Stimulated activated naive CD8-positive, alpha-beta T cell treated with anti-CD3 and anti-CD28 coated beads, Interleukin-15, amount 100 ng/mL, for 72 hours (primary cell): Measurements from ENCODE around the gene MTHFD1.

Experiments
- ATAC-seq: fragments of 150-1000 bp; cut with Tn5 transposase; 2 replicates; pipeline ENCODE4 v1.10.0; 2021; ENCODE audit warnings: mild to moderate bottlenecking, moderate library complexity
- DNase-seq, 2 donors: peaks; one replicate each; pipeline ENCODE4 v3.0.0; 2021 to 2022
- H3K27ac Mint-ChIP-seq, 2 donors: one replicate each; pipeline ENCODE4 v1.8.0; 2022; ENCODE audit warnings: mild to moderate bottlenecking in 2 of 2, mixed read lengths in 2 of 2, moderate library complexity in 2 of 2
- H3K27me3 Mint-ChIP-seq: one replicate; pipeline ENCODE4 v1.8.0; 2022; ENCODE audit warnings: mixed read lengths
- H3K4me1 Mint-ChIP-seq: one replicate; pipeline ENCODE4 v1.8.0; 2022; ENCODE audit warnings: mild to moderate bottlenecking, mixed read lengths
- H3K4me3 Mint-ChIP-seq, 2 donors: one replicate each; pipeline ENCODE4 v1.8.0; 2022; ENCODE audit warnings: mild to moderate bottlenecking in 2 of 2, mixed read lengths in 2 of 2, moderate library complexity in 1 of 2
- H3K9me3 Mint-ChIP-seq, 2 donors: one replicate each; pipeline ENCODE4 v1.8.0; 2022; ENCODE audit warnings: mixed read lengths in 2 of 2

MTHFD1 gene

GRCh38 chr14:64507376-64508156, 119.4 kb downstream of the MTHFD1 start:
- H3K4me3 Mint-ChIP-seq, result peak overlapping the region; percentile 90
- peak in 1 of 2 donors; percentile 35 for DNase-seq
- H3K27me3 Mint-ChIP-seq, result no peaks in the 10 kb centered on the region

GRCh38 chr14:64508215-64508776, 120.1 kb downstream of the MTHFD1 start:
- DNase-seq (no peak), ATAC-seq (no peak)
- Mint-ChIP-seq H3K4me1 (peaks cover 64% of the 10 kb centered on the region), H3K9me3 (no peaks in the 10 kb centered on the region), H3K27ac (peak overlapping the region in 1 of 2 donors; percentile 21), H3K27me3 (no peaks in the 10 kb centered on the region), H3K4me3 (peak overlapping the region; percentile 42 to 90)

More at GRCh38 chr14:64507376-64508156, 119.4 kb downstream of the MTHFD1 start:
- no peak for ATAC-seq
- H3K27ac Mint-ChIP-seq, result peak overlapping the region; percentile 65 to 72
- no peaks in the 10 kb centered on the region for H3K9me3 Mint-ChIP-seq
- H3K4me1 Mint-ChIP-seq, result peaks cover 61% of the 10 kb centered on the region

GRCh38 chr14:64509036-64509435, 120.9 kb downstream of the MTHFD1 start:
- no peaks in the 10 kb centered on the region for H3K27me3 Mint-ChIP-seq
- H3K27ac Mint-ChIP-seq, result peak overlapping the region in 1 of 2 donors; percentile 41
- peak overlapping the region; percentile 38 to 90 for H3K4me3 Mint-ChIP-seq
- no peaks in the 10 kb centered on the region for H3K9me3 Mint-ChIP-seq
- ATAC-seq (no peak), DNase-seq (no peak)
- H3K4me1 Mint-ChIP-seq, result peaks cover 71% of the 10 kb centered on the region
